ENCODE data around the gene ARID5B.

ARID5B gene

GRCh38 chr10:61992059-61992460, 90.6 kb downstream of the ARID5B start:
- no peak for DNase-seq

DNA sequence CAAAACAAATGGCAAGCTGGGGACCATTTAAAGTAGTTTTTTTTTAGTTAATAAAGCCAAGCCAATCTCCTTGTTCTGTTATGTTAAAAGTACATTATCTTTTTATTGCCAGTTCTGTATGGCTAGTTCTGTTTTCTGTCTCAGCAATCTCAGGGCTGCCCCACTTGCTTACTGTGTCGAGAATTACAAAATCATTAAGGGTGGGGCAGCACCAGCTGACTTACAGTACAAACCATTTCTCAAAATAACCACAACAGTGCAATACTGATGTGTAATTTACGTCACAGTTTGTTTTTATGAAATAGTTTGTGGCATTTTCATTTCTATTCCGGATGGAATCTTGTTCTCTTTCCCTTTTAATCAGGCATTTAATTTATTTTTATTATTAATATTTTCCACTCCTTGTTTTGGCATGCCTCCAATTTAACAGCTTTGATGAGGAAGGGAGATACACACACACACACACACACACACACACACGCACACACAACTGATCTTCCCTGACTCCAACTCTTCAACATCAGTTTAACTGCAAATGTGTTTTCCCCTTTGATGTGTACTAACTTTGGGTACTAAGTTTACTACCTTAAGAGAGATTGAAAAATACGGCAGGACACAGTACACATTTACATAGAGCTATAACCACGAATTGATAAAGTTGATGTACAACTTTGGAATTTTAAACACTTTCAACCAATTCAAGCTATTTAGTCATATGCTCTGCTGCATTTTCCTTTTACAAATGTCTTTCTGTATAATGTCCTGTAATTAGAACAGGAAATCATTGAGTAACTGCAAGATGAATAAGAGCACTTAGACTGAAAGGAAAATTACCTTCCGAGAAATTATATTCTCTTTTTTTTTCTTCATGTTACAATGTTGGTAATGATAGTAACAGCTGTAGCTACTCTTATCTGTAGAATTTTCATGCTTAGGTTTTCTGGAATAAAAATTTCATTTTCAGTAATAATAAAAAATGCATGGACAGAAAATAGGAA, 91.5 kb downstream of the ARID5B start:
- peak; percentile 34 for DNase-seq

- DNase-seq, result peak; percentile 61
Observed at GRCh38 chr10:61993711-61994401, 92.4 kb downstream of the ARID5B start.

- DNase-seq, result peak; percentile 50
Observed at GRCh38 chr10:61994405-61995219, 93.1 kb downstream of the ARID5B start.

DNA sequence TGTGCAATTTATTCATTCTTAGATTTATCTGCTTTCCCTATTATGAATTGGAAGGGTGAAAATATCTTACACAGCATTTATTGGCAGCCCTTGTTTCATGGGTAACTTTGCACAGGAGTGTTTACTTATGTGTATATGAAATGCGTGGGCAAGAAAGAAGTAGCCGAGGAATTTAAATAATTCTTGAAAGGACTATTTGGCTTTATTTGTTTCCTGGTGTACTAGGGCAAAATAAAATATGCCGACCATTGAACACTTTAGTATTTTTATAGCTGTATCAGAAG, 93.7 kb downstream of the ARID5B start:
- DNase-seq, result no peak

DNA sequence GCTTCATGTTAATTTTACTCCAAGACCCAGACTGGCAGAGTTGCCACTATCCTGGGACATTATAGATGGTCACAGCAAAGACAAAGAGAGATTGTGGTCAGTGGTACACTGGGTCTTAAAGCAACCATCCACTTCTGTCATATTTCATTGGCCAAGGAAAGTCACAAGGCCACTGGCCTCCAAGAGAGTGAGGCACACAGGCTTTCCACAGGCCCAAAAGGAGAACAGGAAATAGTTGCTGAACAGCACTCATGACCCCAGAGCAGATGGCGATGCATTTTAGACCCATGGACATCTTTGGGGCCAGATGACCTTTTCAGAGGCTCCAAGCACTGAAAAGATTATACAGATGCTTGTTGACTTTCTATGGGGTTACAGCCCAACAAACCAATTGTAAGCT, 97.4 kb downstream of the ARID5B start:
- DNase-seq, result no peak

- no peak for DNase-seq
Observed at GRCh38 chr10:62000037-62000603, 98.6 kb downstream of the ARID5B start.

- DNase-seq, result no peak
Observed at GRCh38 chr10:62000726-62001125, 99.2 kb downstream of the ARID5B start.

- DNase-seq, result no peak
Observed at GRCh38 chr10:62001898-62002297, 100.4 kb downstream of the ARID5B start.

DNA sequence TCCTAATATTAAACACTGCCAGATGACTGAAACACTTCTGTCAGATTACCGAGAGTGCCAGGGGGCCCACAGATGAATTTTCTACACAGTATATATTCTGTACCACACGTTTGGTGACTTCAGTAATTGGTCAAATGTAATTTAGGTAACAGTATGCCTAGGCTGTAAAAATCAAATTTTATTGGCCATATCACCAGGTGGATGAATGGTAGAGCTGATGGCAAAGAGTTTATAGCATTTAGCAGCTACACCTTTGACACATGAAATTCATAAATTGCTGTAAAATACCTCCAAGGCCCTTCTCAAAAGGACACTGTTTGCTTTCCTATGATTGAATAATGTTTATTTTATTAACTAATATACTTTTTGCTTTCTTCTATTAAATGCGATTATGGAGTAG, 101.3 kb downstream of the ARID5B start:
- DNase-seq, result no peak

GRCh38 chr10:62004042-62004441, 102.5 kb downstream of the ARID5B start:
- DNase-seq, result no peak

GRCh38 chr10:62005281-62005680, 103.8 kb downstream of the ARID5B start:
- no peak for DNase-seq

DNA sequence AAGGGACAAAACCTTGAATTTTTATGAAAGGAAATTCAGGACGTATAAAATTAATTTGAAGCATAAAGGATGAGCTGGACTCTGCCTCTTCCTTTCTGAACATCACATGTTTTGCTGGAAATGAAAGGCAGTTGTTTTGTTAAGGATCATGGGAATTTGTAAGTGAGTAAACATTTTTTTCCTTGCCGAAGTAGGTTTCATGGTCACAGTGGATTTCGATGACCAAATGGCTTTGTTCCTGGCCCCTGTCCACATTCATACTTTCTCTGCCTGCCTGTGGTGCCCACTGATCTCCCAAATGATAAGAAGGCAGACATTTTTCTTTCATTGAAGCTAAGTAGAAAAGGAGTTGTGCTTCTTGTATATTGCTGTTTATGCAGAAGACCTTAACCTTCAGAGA, 104.2 kb downstream of the ARID5B start:
- DNase-seq, result no peak

- DNase-seq, result no peak
Observed at GRCh38 chr10:62007145-62007544, 105.6 kb downstream of the ARID5B start.

DNA sequence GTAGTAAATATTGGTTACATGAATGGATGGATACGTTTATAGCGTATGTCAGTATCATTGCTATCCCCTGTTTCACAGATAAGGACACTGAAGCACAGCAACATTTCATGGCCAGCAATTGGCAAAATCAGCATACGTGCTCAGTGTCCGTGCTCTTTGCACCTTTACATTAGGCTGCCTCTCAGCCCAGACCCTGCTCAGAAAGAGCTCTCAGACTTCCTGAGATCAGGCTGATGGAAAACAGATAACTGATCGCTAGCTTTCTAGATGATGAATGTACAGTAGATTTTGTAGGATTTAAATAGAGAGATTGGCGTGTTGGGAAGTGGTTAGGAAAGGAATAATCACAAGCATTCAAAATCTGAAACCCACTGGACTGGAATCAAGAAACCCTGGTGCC, 106.7 kb downstream of the ARID5B start:
- no peak for DNase-seq

- DNase-seq, result no peak
Observed at GRCh38 chr10:62008946-62009345, 107.4 kb downstream of the ARID5B start.

DNA sequence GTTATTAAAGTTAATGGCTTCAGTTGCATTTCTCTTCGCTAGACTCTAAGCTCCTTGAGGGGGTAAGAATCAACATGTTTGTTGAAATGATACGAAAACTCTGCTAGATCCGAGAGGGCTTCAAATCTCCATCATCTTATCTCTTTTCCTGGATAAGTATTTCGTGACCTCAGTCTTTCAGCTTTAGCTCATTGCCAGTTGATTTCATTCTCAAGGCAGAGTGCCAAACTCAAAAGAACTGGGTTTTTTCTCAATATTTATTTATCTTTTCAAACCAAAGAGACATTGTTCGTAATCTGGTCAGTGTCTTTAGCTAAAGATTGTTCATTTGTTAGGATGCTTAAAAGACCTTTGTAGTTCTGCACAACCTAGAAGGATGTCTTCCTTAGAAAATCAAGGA, 108.9 kb downstream of the ARID5B start:
- DNase-seq, result no peak

DNA sequence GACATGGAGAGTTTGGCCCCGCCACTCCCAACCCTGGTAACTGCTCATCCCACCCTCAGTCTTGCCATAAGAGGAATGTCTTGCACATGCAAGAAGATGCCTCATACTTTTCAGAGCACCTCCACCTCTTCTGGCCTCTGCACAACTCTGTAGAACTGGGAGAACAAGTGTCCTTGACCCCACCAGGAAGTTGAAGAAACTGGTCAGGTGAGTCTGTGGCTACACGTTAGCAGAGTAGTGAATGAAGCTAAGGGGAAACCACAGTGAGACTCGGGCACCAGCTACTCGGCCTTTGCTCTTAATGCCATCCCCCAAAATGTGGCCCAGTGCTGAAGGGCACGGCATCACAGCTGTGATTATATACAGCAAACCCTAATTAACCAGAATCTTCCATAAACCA, 110.1 kb downstream of the ARID5B start:
- DNase-seq, result no peak

DNA sequence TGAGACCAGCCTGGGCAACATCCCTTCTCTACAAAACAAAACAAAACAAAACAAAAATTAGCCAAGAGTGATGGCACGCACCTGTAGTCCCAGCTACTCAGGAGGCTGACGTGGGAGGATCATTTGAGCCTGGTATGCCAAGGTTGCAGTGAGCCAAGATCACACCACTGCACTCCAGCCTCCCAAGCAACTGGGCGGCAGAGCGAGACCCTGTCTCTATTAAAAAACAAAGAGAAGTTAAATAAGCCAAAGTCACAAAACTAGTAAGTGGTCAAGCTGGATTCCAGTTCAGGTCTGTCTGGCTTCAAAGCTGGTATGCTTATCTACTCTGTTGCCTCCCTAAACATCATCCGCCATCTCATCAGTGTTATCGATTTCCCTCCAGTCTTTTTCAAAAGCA, 110.8 kb downstream of the ARID5B start:
- no peak for DNase-seq

- no peak for DNase-seq
Observed at GRCh38 chr10:62014510-62014909, 113.0 kb downstream of the ARID5B start.

DNA sequence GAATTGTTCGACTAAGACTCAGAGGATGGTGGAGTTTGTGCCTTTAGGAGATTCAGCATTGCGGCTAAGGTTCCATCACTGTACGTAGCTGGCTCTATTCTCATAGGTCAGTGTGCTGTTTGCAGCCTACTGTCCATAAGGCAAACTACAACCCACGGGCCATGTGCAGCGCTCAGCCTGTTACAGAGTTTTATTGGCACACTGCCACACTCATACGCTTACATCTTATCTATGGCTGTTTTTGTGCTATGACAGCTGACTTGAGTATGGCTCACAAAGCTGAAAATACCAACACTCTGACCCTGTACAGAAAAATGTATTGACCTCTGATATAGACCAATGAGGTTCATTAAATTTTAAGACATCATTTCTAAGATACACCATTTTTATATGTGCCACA, 114.5 kb downstream of the ARID5B start:
- peak; percentile 33 for DNase-seq

- DNase-seq, result no peak
Observed at GRCh38 chr10:62016623-62017490, 115.4 kb downstream of the ARID5B start.

All from eye (tissue), 1 donor.